Measurements from ENCODE around the gene ARMH2.

The ARMH2 gene

DNA sequence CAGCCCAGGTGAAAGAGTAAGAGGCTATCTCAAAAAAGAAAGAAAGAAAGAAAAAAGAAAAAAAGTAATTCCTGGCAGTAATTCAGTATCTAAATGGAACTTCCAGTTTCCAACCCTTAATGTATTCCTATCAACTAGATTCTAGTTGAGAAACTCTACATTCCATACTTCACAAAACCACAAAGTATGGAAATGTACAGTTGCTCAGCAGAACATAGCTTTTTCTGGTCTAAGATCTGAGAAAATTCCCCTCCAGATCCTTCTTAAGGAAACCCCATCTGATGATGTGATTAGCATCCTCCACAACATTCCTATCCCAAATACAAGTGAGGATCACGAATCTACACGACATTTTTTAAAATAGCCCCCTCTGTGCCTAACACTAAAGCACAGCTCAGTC is 3.6 kb downstream of the ARMH2 start:
- Histone ChIP-seq H3K9me3 (ENCODE audit: control insufficient read depth, low read length) (no peaks in the 10 kb centered on the region), H3K4me1 (peaks cover 4% of the 10 kb centered on the region), H3K27me3 (ENCODE audit: control insufficient read depth, insufficient read depth, low read length) (no peaks in the 10 kb centered on the region), H3K9ac (no peak overlapping the region), H3K4me3 (ENCODE audit: low read depth, low read length) (no peak overlapping the region), H3K4me2 (ENCODE audit: low read length) (no peak overlapping the region), H3K27ac (no peak overlapping the region), H3K79me2 (no peaks in the 10 kb centered on the region), H2AFZ (no peak overlapping the region), H3K36me3 (ENCODE audit: control insufficient read depth, insufficient read depth, low read length) (no peaks in the 10 kb centered on the region)
- TF ChIP-seq CTCF (IDR thresholded peaks at IDR 0.05), result no peak

DNA sequence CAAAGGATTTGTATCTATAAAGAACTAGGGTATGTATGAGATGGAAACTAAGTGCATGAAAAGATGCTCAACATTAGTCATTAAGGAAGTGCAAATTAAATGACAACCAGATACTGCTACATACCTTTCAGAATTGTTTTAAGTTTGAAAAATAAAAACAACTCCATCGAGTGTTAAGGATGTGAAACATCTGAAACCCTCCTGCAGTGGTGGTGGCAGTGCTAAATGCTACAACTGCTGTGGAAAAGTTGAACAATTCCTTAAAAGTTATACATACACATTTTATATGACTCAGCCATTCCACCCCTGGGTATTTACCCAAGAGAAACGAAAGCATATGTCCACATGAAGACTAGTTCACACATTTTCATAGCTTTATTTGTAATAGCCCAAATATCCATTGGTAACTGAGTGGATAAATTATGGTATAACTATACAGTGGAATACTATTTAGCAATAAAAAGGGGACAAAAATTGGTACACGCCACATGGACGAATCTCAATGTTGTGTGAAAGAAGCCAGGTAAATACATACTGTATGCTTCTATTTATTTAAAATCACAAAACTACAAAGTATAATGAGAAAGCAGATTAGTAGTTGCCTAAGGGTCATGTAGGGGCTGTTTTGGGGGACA is 10.6 kb downstream of the ARMH2 start:
- H3K79me2 ChIP-seq, result no peaks in the 10 kb centered on the region
- TF ChIP-seq CTCF (IDR thresholded peaks at IDR 0.05), result no peak
- no peak overlapping the region for H3K4me2 ChIP-seq (ENCODE audit: low read length)
- no peak overlapping the region for H2AFZ ChIP-seq
- no peaks in the 10 kb centered on the region for H3K27me3 ChIP-seq (ENCODE audit: control insufficient read depth, insufficient read depth, low read length)
- no peaks in the 10 kb centered on the region for H3K9me3 ChIP-seq (ENCODE audit: control insufficient read depth, low read length)
- H3K9ac ChIP-seq, result no peak overlapping the region
- H3K27ac ChIP-seq, result no peak overlapping the region
- no peaks in the 10 kb centered on the region for H3K4me1 ChIP-seq
- no peaks in the 10 kb centered on the region for H3K36me3 ChIP-seq (ENCODE audit: control insufficient read depth, insufficient read depth, low read length)
- no peak overlapping the region for H3K4me3 ChIP-seq (ENCODE audit: low read depth, low read length)

DNA sequence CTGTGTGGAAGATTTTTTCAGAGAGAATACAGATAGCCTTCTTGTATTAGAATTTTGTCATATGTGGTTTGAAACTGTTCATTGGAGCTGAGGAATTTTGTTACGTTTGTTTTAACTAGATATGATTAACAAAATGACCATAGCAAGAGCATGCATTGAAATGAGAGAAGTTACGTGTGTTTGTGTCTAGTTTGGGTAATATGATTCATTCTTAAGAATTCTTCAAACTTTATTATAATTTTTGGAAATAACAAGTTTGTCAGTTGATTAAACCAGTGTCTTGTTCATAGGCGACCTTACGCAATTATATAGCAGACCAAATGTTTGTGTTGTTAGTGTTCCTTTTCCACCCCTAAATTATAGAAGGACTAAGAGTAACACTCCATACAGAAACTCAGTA is 18.5 kb downstream of the ARMH2 start:
- no peak overlapping the region for H2AFZ ChIP-seq
- TF ChIP-seq CTCF (IDR thresholded peaks at IDR 0.05), result no peak
- H3K9me3 ChIP-seq (ENCODE audit: control insufficient read depth, low read length), result no peaks in the 10 kb centered on the region
- H3K9ac ChIP-seq, result no peak overlapping the region
- H3K79me2 ChIP-seq, result peaks cover 4% of the 10 kb centered on the region
- no peak overlapping the region for H3K4me3 ChIP-seq (ENCODE audit: low read depth, low read length)
- H3K27ac ChIP-seq, result no peak overlapping the region
- no peaks in the 10 kb centered on the region for H3K27me3 ChIP-seq (ENCODE audit: control insufficient read depth, insufficient read depth, low read length)
- no peak overlapping the region for H3K4me2 ChIP-seq (ENCODE audit: low read length)
- H3K4me1 ChIP-seq, result peaks cover 3% of the 10 kb centered on the region
- H3K36me3 ChIP-seq (ENCODE audit: control insufficient read depth, insufficient read depth, low read length), result no peaks in the 10 kb centered on the region

DNA sequence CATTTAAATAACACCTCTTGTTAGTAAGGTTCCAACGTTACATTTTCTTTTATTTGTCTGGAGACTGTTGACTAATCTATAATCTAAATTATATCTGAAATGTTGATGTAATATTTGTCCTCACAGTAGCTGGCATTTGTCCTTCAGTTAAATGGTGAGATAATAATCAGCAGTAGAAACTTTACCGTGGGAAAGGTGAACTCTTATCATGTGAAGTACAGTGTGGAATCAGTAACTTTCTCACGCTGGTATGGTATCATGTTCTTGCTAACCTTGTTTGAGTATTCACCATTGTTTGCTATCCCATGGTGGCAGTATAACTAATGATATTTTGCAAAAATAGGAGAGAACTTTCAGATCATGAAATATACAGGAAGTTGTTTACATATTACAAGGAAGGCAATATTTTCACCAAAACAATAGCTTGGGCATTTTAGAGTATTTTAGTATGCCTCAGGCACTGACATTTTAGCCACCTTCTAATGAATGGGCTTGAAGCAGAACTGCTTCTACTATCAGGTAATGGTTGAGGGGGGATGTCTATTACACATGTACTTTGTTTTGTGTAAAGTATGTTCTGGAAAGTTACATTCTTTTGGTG is 19.2 kb downstream of the ARMH2 start:
- Histone ChIP-seq H3K27ac (no peak overlapping the region), H3K4me3 (ENCODE audit: low read depth, low read length) (no peak overlapping the region), H3K79me2 (peaks cover 4% of the 10 kb centered on the region), H3K9me3 (ENCODE audit: control insufficient read depth, low read length) (no peaks in the 10 kb centered on the region), H3K9ac (no peak overlapping the region), H3K4me2 (ENCODE audit: low read length) (no peak overlapping the region), H2AFZ (no peak overlapping the region), H3K36me3 (ENCODE audit: control insufficient read depth, insufficient read depth, low read length) (no peaks in the 10 kb centered on the region), H3K4me1 (peaks cover 3% of the 10 kb centered on the region), H3K27me3 (ENCODE audit: control insufficient read depth, insufficient read depth, low read length) (no peaks in the 10 kb centered on the region)
- no peak for TF ChIP-seq CTCF (IDR thresholded peaks at IDR 0.05)

DNA sequence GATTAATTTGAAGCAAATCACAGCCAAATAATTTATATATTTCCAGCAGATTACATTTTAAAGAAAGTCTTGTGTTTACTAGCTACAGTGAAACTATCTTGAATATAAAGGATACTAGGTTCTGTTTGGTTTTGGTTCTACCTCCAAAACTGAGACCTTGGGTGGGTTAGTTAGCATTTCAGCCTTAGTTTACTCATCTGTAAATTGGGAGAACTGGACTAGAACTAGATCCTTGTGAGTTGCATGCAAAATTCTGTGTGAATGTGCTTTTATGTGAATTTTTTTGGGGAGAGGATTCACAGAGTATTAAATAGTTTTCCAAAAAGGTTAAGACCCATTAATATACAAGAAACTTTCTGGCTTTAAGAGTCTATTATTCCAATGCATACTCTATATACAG is 19.8 kb downstream of the ARMH2 start:
- no peak overlapping the region for H3K4me3 ChIP-seq (ENCODE audit: low read depth, low read length)
- H3K27ac ChIP-seq, result no peak overlapping the region
- no peak for TF ChIP-seq CTCF (IDR thresholded peaks at IDR 0.05)
- H3K4me1 ChIP-seq, result peaks cover 3% of the 10 kb centered on the region
- H3K79me2 ChIP-seq, result peaks cover 4% of the 10 kb centered on the region
- H3K9ac ChIP-seq, result no peak overlapping the region
- no peaks in the 10 kb centered on the region for H3K27me3 ChIP-seq (ENCODE audit: control insufficient read depth, insufficient read depth, low read length)
- H3K4me2 ChIP-seq (ENCODE audit: low read length), result no peak overlapping the region
- H2AFZ ChIP-seq, result no peak overlapping the region
- no peaks in the 10 kb centered on the region for H3K9me3 ChIP-seq (ENCODE audit: control insufficient read depth, low read length)
- no peaks in the 10 kb centered on the region for H3K36me3 ChIP-seq (ENCODE audit: control insufficient read depth, insufficient read depth, low read length)
